ENCODE results near the gene ADARB1. TPM values are rescaled to one million over a fixed set of nuclear protein-coding genes. Genes with fewer than 3 reads are reported as not detected.

ADARB1 gene
- polyA plus RNA-seq, 4 donors: 16.0 to 19.8 (median 17.3) TPM

GRCh38 chr21:45111703-45112102 is 37.3 kb downstream of the ADARB1 start:
- no peak for DNase-seq (ENCODE audit: low read depth in 4 of 4, low spot score in 3 of 4)

GRCh38 chr21:45112371-45112770 is 38.0 kb downstream of the ADARB1 start:
- no peak for DNase-seq (ENCODE audit: low read depth in 4 of 4, low spot score in 3 of 4)

GRCh38 chr21:45113543-45113942 is 39.2 kb downstream of the ADARB1 start:
- no peak for DNase-seq (ENCODE audit: low read depth in 4 of 4, low spot score in 3 of 4)

GRCh38 chr21:45114072-45114471 is 39.7 kb downstream of the ADARB1 start:
- no peak for DNase-seq (ENCODE audit: low read depth in 4 of 4, low spot score in 3 of 4)

GRCh38 chr21:45114475-45114874 is 40.1 kb downstream of the ADARB1 start:
- DNase-seq (ENCODE audit: low read depth in 4 of 4, low spot score in 3 of 4): no peak

- DNase-seq (ENCODE audit: low read depth in 4 of 4, low spot score in 3 of 4): no peak
Observed at GRCh38 chr21:45115141-45115540, 40.8 kb downstream of the ADARB1 start.

GRCh38 chr21:45116066-45116465 is 41.7 kb downstream of the ADARB1 start:
- no peak for DNase-seq (ENCODE audit: low read depth in 4 of 4, low spot score in 3 of 4)

GRCh38 chr21:45117314-45117713 is 42.9 kb downstream of the ADARB1 start:
- DNase-seq (ENCODE audit: low read depth in 4 of 4, low spot score in 3 of 4): no peak

GRCh38 chr21:45118099-45118498 is 43.7 kb downstream of the ADARB1 start:
- DNase-seq (ENCODE audit: low read depth in 4 of 4, low spot score in 3 of 4): no peak

- no peak for DNase-seq (ENCODE audit: low read depth in 4 of 4, low spot score in 3 of 4)
Observed at GRCh38 chr21:45119812-45120211, 45.4 kb downstream of the ADARB1 start.

- no peak for DNase-seq (ENCODE audit: low read depth in 4 of 4, low spot score in 3 of 4)
Observed at GRCh38 chr21:45120975-45121374, 46.6 kb downstream of the ADARB1 start.

GRCh38 chr21:45122030-45122429 is 47.6 kb downstream of the ADARB1 start:
- no peak for DNase-seq (ENCODE audit: low read depth in 4 of 4, low spot score in 3 of 4)

- DNase-seq (ENCODE audit: low read depth in 4 of 4, low spot score in 3 of 4): no peak
Observed at GRCh38 chr21:45122432-45123132, 48.2 kb downstream of the ADARB1 start.

GRCh38 chr21:45123440-45123839 is 49.1 kb downstream of the ADARB1 start:
- DNase-seq (ENCODE audit: low read depth in 4 of 4, low spot score in 3 of 4): no peak

GRCh38 chr21:45124596-45124995 is 50.2 kb downstream of the ADARB1 start:
- DNase-seq (ENCODE audit: low read depth in 4 of 4, low spot score in 3 of 4): no peak

GRCh38 chr21:45125357-45125756 is 51.0 kb downstream of the ADARB1 start:
- DNase-seq (ENCODE audit: low read depth in 4 of 4, low spot score in 3 of 4): no peak

GRCh38 chr21:45126204-45126626 is 51.8 kb downstream of the ADARB1 start:
- DNase-seq (ENCODE audit: low read depth in 4 of 4, low spot score in 3 of 4): no peak

- no peak for DNase-seq (ENCODE audit: low read depth in 4 of 4, low spot score in 3 of 4)
Observed at GRCh38 chr21:45126983-45127382, 52.6 kb downstream of the ADARB1 start.

- DNase-seq (ENCODE audit: low read depth in 4 of 4, low spot score in 3 of 4): no peak
Observed at GRCh38 chr21:45127937-45128336, 53.6 kb downstream of the ADARB1 start.

- peak in 1 of 4 donors; percentile 36 for DNase-seq (ENCODE audit: low read depth in 4 of 4, low spot score in 3 of 4)
Observed at GRCh38 chr21:45128613-45129188, 54.3 kb downstream of the ADARB1 start.

- no peak for DNase-seq (ENCODE audit: low read depth in 4 of 4, low spot score in 3 of 4)
Observed at GRCh38 chr21:45129189-45129923, 55.0 kb downstream of the ADARB1 start.

GRCh38 chr21:45130324-45130774 is 56.0 kb downstream of the ADARB1 start:
- DNase-seq (ENCODE audit: low read depth in 4 of 4, low spot score in 3 of 4): no peak
